GM12878 (cell line): ENCODE results near the gene EPB41. TPM values are rescaled to one million over a fixed set of nuclear protein-coding genes. Genes with fewer than 3 reads are reported as not detected.
A peak's percentile ranks its signal among the peaks of the same experiment; 100 is the strongest.

ENCODE experiments used
- ATAC-seq: fragments of 200-7000 bp; cut with Tn5 transposase; 3 replicates; pipeline ENCODE4 v1.9.1; 2020; ENCODE audit warnings: mild to moderate bottlenecking, moderate library complexity
- BruUV-seq: library from RNA; stranded (reverse); fragments of 400-500 nt; replicated peaks from 2 replicates; lab custom pipeline; 2021; lab: Mats Ljungman, UMichigan
- CTCF ChIA-PET: fragments of 300-600 bp; sonication (Branson Sonifier 250); formaldehyde crosslinking; extraction: SDS; loops from one replicate; lab custom pipeline; 2021; ENCODE audit warnings: inconsistent platforms; lab: Yijun Ruan, JAX
- POLR2A ChIA-PET: fragments of 350-600 bp; formaldehyde crosslinking; extraction: SDS; loops from one replicate; lab custom pipeline; 2021; ENCODE audit warnings: inconsistent platforms; lab: Charles Lee
- RAD21 ChIA-PET: fragments of 300-600 bp; sonication (Branson Sonifier 250); formaldehyde crosslinking; loops from one replicate; lab custom pipeline; 2023; ENCODE audit warnings: antibody characterized with exemption; ENCODE audit not compliant: unreplicated experiment; lab: Charles Lee
- SMC1A ChIA-PET: fragments of 300-600 bp; sonication (Branson Sonifier 250); formaldehyde crosslinking; loops from one replicate; lab custom pipeline; 2023; ENCODE audit not compliant: unreplicated experiment, uncharacterized antibody; lab: Charles Lee
- DNase-seq: peaks from one replicate; pipeline ENCODE4 v3.0.0-alpha.2; 2011; ENCODE audit warnings: low read depth, low spot score
- FAIRE-seq: peaks from 3 replicates; lab custom pipeline; 2011; peaks lifted over from hg19 to GRCh38; lab: Jason Lieb, UNC
- H2AFZ ChIP-seq: 2 replicates; pipeline ENCODE4 v1.6.0; 2011; ENCODE audit warnings: low read depth, low read length, control low read depth; ENCODE audit not compliant: control insufficient read depth
- H3K27ac ChIP-seq: 2 replicates; pipeline ENCODE4 v1.5.1; 2011; ENCODE audit warnings: control low read depth; ENCODE audit not compliant: control insufficient read depth, insufficient read depth
- H3K27me3 ChIP-seq, 2 experiments: replicated peaks in 1 of 2; 2 replicates each; pipeline versions ENCODE4 v1.6.0 to v1.6.1; 2011; ENCODE audit warnings: low read length in 1 of 2; ENCODE audit not compliant: control insufficient read depth in 2 of 2, insufficient read depth in 2 of 2
- H3K36me3 ChIP-seq, 2 experiments: 2 replicates each; pipeline ENCODE4 v1.5.1; 2011; ENCODE audit warnings: low read length in 1 of 2; ENCODE audit not compliant: control insufficient read depth in 2 of 2, insufficient read depth in 2 of 2
- H3K4me1 ChIP-seq: 2 replicates; pipeline ENCODE4 v1.6.1; 2011; ENCODE audit warnings: mild to moderate bottlenecking, low read length, moderate library complexity, mixed read lengths; ENCODE audit not compliant: control insufficient read depth, insufficient read depth
- H3K4me2 ChIP-seq: 2 replicates; pipeline ENCODE4 v1.6.0; 2011; ENCODE audit warnings: control low read depth; ENCODE audit not compliant: control insufficient read depth, insufficient read depth
- H3K4me3 ChIP-seq: fragments of 200-600 bp; sonication (generic); 2 replicates; pipeline ENCODE4 v1.5.1; 2016
- H3K79me2 ChIP-seq: 2 replicates; pipeline ENCODE4 v1.6.0; 2011; ENCODE audit warnings: low read length; ENCODE audit not compliant: control insufficient read depth, insufficient read depth
- H3K9ac ChIP-seq: 2 replicates; pipeline ENCODE4 v1.8.0; 2011; ENCODE audit warnings: low read length, control low read depth, mixed read lengths; ENCODE audit not compliant: control insufficient read depth, insufficient read depth
- H3K9me3 ChIP-seq: replicated peaks from 3 replicates; pipeline ENCODE4 v1.5.1; 2011; ENCODE audit warnings: mild to moderate bottlenecking, low read length; ENCODE audit not compliant: control insufficient read depth, insufficient read depth
- H4K20me1 ChIP-seq: 2 replicates; pipeline ENCODE4 v1.6.0; 2011; ENCODE audit not compliant: control insufficient read depth, insufficient read depth
- ASH2L ChIP-seq: fragments of 300-600, 200-600 bp; sonication (generic); IDR thresholded peaks from 2 replicates; pipeline ENCODE4 v1.6.1; 2017; ENCODE audit warnings: low read depth, mild to moderate bottlenecking, borderline replicate concordance
- EED ChIP-seq: sonication (generic); IDR thresholded peaks from 2 replicates; pipeline ENCODE4 v1.6.1; 2016; ENCODE audit warnings: antibody characterized with exemption, low read depth
- GATAD2B ChIP-seq: fragments of 450-650 bp; conservative IDR thresholded peaks from 2 replicates; pipeline ENCODE4 v1.6.1; 2017; ENCODE audit warnings: low read depth, mild to moderate bottlenecking, moderate library complexity
- RAD51 ChIP-seq: fragments of 450-650 bp; IDR thresholded peaks from 2 replicates; pipeline ENCODE4 v1.6.1; 2016; ENCODE audit warnings: moderate library complexity, mild to moderate bottlenecking, inconsistent platforms
- RCOR1 ChIP-seq: conservative IDR thresholded peaks from 2 replicates; pipeline ENCODE4 v1.6.1; 2012; ENCODE audit warnings: low read depth, low read length, improper control_type of control experiment
- TCF12 ChIP-seq: IDR thresholded peaks from 2 replicates; pipeline ENCODE4 v1.6.1; 2011; ENCODE audit warnings: low read depth, mild to moderate bottlenecking, low read length
- TCF7 ChIP-seq: IDR thresholded peaks from 2 replicates; pipeline ENCODE4 v1.6.1; 2014; ENCODE audit warnings: antibody characterized with exemption, borderline replicate concordance
- WGBS: methylation state at CpG from one replicate; pipeline ENCODE4 v1.1.6; 2016; ENCODE audit warnings: low lambda C conversion rate; ENCODE audit not compliant: insufficient replicate concordance, insufficient coverage; ENCODE audit errors: missing lambda C conversion rate; 5-methylcytosine and 5-hydroxymethylcytosine counted together
- in situ Hi-C: fragments of 300-500 bp; cut with MboI; formaldehyde crosslinking; loops from 9 replicates; pipeline ENCODE4 v1.14.3; 2018; ENCODE audit warnings: mixed read lengths
- intact Hi-C: fragments of 100-400 bp; cut with micrococcal nuclease; formaldehyde crosslinking; loops from one replicate; pipeline ENCODE4 v1.14.2; 2022; ENCODE audit not compliant: unreplicated experiment
- polyA plus RNA-seq, 11 experiments: library from polyadenylated mRNA; depleted of rRNA in 4 of 11; unstranded in 6 of 11; stranded (reverse) in 5 of 11; fragments of >200 nt; fragmentation: Nextera tagmentation in 4 of 11; fragmentation: Illumina TruSeq in 1 of 11; extraction: Ambion mirVana in 4 of 11; extraction: Trizol in 1 of 11; gene quantifications; 1 replicate in 1 of 11; 2 replicates in 10 of 11; pipeline versions ENCODE4 v1.2.1 to v1.2.3, GENCODE V29; 2011 to 2016; ENCODE audit warnings: inconsistent platforms in 2 of 11, missing spikeins in 2 of 11, low read depth in 1 of 11
- total RNA-seq, 4 experiments: library from RNA; depleted of rRNA in 3 of 4; stranded (reverse); fragments of >200 nt in 3 of 4; fragmentation: Illumina TruSeq in 1 of 4; extraction: Trizol in 1 of 4; gene quantifications; 2 replicates each; pipeline versions ENCODE4 v1.2.1 to v1.2.3, GENCODE V29; 2013 to 2021
- TF ChIP-seq, protein P1 (sequence below): IDR thresholded peaks from 2 replicates; pipeline ENCODE4 v1.6.1; 2011; ENCODE audit warnings: borderline replicate concordance, low read depth, mild to moderate bottlenecking, moderate library complexity, low read length; ENCODE audit not compliant: insufficient read depth, poor library complexity, severe bottlenecking
- TF ChIP-seq, protein P2 (sequence below): fragments of 450-650 bp; IDR thresholded peaks from 2 replicates; pipeline ENCODE4 v1.6.1; 2017; ENCODE audit warnings: mild to moderate bottlenecking, moderate library complexity
- TF ChIP-seq, protein P3 (sequence below): fragments of 450-650 bp; IDR thresholded peaks from 2 replicates; pipeline ENCODE4 v1.6.1; 2016; ENCODE audit warnings: mild to moderate bottlenecking
- TF ChIP-seq, protein P4 (sequence below): fragments of 150-350 bp; IDR thresholded peaks from 2 replicates; pipeline ENCODE4 v1.6.1; 2014; ENCODE audit warnings: mild to moderate bottlenecking, low read depth, low read length

Gene EPB41
- total and polyA plus RNA-seq, 10 of the 15 experiments (the other 5 are each of a cell fraction or from before 2014, with no cell fraction given), result 1.1 to 77.6 (median 58.8) TPM

DNA sequence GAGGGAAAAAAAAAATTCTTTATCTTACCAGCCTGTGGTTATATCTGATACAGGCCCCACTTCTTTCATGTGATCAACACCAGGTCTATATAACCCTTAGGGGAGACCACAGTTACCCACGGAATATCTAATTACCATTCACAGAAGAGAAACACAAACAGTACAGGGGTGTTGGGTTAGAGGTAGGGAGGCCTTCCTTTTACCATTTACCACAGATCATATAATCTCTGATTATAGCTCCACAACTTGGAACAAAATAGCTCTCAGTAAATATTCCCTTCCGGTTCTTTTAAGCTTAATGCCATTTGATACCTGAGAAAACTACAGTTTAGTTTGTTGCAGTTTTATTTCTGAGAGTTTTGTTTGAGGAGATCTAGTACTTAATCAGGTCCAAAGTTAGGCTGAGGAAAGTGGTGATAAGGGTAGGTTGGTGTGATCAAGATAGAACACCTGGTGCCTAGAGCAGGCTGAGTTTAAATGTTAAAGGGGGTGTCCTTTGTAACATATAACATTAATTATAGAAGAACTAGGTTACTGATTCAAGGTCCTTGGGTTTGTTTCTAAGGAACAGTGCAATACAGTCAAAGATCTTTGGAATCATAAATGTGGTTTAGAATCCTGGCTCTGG lies 14.1 kb downstream of the EPB41 start:
- Histone ChIP-seq H3K4me2 (peak overlapping the region; percentile 71), H3K79me2 (no peaks in the 10 kb centered on the region; the same call in 1 of the 2 replicates), H3K4me3 (0 out of 2 replicates have a peak overlapping the region, but pooled peaks have one; percentile 16), H2AFZ (peak overlapping the region; percentile 9), H3K27me3 (no peaks in the 10 kb centered on the region), H3K27ac (peak overlapping the region; percentile 72), H3K36me3 (no peaks in the 10 kb centered on the region), H3K9ac (0 out of 2 replicates have a peak overlapping the region, but pooled peaks have one; percentile 28), H4K20me1 (no peaks in the 10 kb centered on the region), H3K4me1 (peaks cover 24% of the 10 kb centered on the region), H3K9me3 (no peaks in the 10 kb centered on the region)
- RAD21 ChIA-PET, result interaction anchor here (1.2 to 2.8 kb wide), 6 partner anchors 10 to 57 kb away, joined by 3 to 36 read pairs (median 4); partner anchors contain the start of gene EPB41
- in situ Hi-C loops (no loop called here), intact Hi-C loops (no loop called here)
- BruUV-seq, result TSS peak; percentile 27
- SMC1A ChIA-PET, result interaction anchor here (0.9 to 2.4 kb wide), 10 partner anchors 12 to 269 kb away, joined by 3 to 16 read pairs (median 4); partner anchors contain the start of genes EPB41 and YTHDF2
- WGBS, result 41% methylated on average over 2 of the region's 2 CpGs
- POLR2A ChIA-PET, result interaction anchor here (0.6 to 2.4 kb wide), 7 partner anchors 9 to 514 kb away, joined by 3 to 11 read pairs (median 5); partner anchors contain the start of gene EPB41
- DNase-seq (no peak), FAIRE-seq (no peak), ATAC-seq (peak; percentile 42)
- CTCF ChIA-PET, result interaction anchor here (1.0 to 2.4 kb wide), 5 partner anchors 11 to 251 kb away, joined by 3 to 8 read pairs (median 5); no protein-coding TSS in a partner anchor
- TF ChIP-seq GATAD2B (no peak), RCOR1 (no peak), ASH2L (no peak), RAD51 (no peak), TCF7 (no peak), TCF12 (no peak), EED (no peak)
- TF ChIP-seq, protein P1, sequence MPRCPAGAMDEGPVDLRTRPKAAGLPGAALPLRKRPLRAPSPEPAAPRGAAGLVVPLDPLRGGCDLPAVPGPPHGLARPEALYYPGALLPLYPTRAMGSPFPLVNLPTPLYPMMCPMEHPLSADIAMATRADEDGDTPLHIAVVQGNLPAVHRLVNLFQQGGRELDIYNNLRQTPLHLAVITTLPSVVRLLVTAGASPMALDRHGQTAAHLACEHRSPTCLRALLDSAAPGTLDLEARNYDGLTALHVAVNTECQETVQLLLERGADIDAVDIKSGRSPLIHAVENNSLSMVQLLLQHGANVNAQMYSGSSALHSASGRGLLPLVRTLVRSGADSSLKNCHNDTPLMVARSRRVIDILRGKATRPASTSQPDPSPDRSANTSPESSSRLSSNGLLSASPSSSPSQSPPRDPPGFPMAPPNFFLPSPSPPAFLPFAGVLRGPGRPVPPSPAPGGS, result no peak
- TF ChIP-seq, protein P2, sequence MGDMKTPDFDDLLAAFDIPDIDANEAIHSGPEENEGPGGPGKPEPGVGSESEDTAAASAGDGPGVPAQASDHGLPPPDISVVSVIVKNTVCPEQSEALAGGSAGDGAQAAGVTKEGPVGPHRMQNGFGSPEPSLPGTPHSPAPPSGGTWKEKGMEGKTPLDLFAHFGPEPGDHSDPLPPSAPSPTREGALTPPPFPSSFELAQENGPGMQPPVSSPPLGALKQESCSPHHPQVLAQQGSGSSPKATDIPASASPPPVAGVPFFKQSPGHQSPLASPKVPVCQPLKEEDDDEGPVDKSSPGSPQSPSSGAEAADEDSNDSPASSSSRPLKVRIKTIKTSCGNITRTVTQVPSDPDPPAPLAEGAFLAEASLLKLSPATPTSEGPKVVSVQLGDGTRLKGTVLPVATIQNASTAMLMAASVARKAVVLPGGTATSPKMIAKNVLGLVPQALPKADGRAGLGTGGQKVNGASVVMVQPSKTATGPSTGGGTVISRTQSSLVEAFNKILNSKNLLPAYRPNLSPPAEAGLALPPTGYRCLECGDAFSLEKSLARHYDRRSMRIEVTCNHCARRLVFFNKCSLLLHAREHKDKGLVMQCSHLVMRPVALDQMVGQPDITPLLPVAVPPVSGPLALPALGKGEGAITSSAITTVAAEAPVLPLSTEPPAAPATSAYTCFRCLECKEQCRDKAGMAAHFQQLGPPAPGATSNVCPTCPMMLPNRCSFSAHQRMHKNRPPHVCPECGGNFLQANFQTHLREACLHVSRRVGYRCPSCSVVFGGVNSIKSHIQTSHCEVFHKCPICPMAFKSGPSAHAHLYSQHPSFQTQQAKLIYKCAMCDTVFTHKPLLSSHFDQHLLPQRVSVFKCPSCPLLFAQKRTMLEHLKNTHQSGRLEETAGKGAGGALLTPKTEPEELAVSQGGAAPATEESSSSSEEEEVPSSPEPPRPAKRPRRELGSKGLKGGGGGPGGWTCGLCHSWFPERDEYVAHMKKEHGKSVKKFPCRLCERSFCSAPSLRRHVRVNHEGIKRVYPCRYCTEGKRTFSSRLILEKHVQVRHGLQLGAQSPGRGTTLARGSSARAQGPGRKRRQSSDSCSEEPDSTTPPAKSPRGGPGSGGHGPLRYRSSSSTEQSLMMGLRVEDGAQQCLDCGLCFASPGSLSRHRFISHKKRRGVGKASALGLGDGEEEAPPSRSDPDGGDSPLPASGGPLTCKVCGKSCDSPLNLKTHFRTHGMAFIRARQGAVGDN, result no peak
- TF ChIP-seq, protein P3, sequence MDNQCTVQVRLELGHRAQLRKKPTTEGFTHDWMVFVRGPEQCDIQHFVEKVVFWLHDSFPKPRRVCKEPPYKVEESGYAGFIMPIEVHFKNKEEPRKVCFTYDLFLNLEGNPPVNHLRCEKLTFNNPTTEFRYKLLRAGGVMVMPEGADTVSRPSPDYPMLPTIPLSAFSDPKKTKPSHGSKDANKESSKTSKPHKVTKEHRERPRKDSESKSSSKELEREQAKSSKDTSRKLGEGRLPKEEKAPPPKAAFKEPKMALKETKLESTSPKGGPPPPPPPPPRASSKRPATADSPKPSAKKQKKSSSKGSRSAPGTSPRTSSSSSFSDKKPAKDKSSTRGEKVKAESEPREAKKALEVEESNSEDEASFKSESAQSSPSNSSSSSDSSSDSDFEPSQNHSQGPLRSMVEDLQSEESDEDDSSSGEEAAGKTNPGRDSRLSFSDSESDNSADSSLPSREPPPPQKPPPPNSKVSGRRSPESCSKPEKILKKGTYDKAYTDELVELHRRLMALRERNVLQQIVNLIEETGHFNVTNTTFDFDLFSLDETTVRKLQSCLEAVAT, result 0 out of 2 replicates have a peak, but pooled peaks have one; percentile 22
- TF ChIP-seq, protein P4, sequence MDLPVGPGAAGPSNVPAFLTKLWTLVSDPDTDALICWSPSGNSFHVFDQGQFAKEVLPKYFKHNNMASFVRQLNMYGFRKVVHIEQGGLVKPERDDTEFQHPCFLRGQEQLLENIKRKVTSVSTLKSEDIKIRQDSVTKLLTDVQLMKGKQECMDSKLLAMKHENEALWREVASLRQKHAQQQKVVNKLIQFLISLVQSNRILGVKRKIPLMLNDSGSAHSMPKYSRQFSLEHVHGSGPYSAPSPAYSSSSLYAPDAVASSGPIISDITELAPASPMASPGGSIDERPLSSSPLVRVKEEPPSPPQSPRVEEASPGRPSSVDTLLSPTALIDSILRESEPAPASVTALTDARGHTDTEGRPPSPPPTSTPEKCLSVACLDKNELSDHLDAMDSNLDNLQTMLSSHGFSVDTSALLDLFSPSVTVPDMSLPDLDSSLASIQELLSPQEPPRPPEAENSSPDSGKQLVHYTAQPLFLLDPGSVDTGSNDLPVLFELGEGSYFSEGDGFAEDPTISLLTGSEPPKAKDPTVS, result no peak
